NK-92 (cell line): Measurements from ENCODE around the gene CYBA.
"Not testable (repeated sequence)": the region's sequence is repeated elsewhere in the genome, so short reads cannot be mapped to it uniquely, and the experiment has no call there.

Source experiments
- DNase-seq: peaks from one replicate; lab custom pipeline; 2025; ENCODE audit not compliant: unreplicated experiment; lab: John Stamatoyannopoulos, UW

Gene CYBA

GRCh38 chr16:88686439-88687253, 35.8 kb upstream of the CYBA start, which contains the start of gene SNAI3:
Gene SNAI3, minus strand, starts transcription at chr16:88686507. Its CDS starts 101 bp downstream, at chr16:88686406.
- peak; percentile 5 for DNase-seq

DNA sequence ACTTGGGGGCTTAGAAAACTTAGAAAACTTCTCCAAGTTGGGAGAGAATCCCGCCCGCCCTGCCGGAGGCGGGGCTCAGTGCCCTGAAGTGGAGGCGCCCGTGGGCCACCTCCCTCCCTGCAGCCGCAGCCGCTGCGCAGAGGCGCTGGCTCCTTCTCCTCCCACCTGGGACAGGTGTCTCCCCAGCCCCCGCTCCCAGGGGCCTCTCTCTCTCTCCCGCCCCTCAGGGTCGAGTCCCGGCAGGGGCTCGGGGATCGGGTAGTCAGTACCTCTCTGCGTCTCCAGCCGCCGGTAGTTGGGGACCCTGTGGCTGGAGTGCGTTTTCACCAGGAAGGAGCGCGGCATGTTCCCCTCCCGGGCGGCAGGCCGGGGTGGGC, 35.2 kb upstream of the CYBA start:
- DNase-seq = no peak

GRCh38 chr16:88685156-88686061, 34.6 kb upstream of the CYBA start:
- no peak for DNase-seq

DNA sequence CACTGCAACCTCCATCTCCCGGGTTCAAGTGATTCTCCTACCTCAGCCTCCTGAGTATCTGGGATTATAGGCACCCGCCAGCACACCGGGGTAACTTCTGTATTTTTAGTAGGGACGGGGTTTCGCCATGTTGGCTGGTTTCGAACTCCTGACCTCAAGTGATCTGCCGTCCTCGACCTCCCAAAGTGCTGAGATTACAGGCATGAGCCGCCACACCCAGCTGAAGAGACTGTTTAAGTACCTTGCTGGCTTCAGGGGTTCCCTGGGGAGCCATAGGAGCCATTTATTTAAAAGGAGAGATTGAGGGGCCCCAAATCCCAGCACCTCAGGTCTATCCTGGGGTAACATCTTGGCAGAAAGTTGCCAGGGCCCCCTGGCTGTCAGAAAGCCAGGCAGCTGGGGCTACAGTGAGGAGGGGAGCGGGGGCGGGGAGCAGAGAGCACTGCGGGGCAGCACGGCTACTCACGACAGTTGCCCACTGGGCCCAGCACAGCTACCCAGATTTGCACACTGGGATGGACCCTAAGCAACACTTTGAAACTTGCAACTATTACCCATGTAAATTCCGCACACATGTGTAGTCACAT, 33.8 kb upstream of the CYBA start:
- no peak for DNase-seq

GRCh38 chr16:88681709-88682451, 31.0 kb upstream of the CYBA start:
- no peak for DNase-seq

DNA sequence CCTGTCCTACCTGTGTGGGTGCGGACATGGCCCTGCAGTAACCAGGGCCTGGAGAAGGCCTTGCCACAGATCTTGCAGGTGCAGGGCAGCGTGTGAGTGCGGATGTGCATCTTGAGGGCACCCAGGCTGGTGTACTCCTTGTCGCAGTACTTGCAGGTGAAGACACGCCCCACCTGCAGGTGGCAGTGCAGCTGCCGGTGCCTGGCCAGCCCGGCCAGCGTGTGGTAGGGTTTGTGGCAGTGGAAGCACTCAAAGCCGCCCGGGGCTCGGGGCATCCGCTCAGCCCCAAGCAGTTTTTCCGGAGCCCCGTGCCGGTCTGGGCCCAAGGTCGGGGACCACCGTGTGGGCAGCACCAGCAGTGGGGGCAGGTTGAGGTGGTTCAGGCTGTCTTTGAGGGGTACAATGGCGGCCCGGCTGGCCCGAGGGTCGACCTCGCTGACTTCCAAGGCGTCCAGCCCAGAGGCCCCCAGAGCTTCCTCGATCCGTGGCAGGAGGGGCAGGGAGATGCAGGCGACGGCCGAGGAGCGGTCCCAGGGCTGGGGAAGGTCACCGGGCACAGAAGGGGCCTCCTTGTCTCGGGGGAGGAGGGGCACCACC, 30.3 kb upstream of the CYBA start:
- DNase-seq = no peak

- DNase-seq = no peak
These were observed 29.8 kb upstream of the CYBA start for GRCh38 chr16:88680554-88681083.

- DNase-seq = no peak
These were observed 27.5 kb upstream of the CYBA start for GRCh38 chr16:88678224-88678979.

- DNase-seq = no peak
These were observed 26.9 kb upstream of the CYBA start for GRCh38 chr16:88677721-88678120.

GRCh38 chr16:88676502-88677242, 25.8 kb upstream of the CYBA start:
- no peak for DNase-seq

- DNase-seq = no peak
These were observed 23.0 kb upstream of the CYBA start for GRCh38 chr16:88673716-88674379.

DNA sequence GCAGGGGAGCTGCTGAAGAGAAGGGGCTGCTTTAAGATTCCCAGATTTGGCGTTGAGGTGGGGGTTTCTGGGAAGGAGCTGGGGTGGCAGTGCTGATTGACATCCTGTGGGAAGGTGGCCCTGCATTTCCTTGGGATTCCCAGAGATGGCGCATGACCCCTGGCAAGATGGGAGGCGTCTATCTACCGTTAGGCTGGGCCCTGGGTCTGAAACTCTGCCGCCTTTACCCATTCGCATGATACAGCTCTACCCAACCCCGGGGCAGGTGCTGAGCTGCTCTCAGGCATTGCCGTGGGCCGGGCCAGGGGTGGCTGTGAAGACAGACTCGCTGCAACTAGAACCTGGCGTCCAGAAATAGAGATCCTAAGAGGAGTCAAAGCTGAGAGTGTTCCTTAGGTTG, 21.9 kb upstream of the CYBA start:
- no peak for DNase-seq

DNA sequence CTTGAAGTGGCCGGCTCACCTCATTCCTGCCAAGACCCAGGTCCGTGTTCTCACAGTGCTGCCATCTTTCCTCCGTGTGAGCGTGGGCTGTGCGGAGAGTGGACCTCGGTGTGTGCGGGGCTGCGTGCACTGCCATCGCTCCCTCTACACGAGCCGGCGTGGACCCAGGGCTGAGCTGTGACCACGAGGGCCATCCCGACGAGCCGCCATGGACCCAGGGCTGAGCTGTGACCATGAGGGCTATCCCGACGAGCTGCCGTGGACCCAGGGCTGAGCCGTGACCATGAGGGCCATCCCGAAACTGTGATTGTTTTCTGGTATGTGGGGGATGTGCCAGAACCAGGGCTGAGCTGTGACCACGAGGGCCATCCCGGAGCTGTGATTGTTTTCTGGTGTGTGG, 21.0 kb upstream of the CYBA start:
- no peak for DNase-seq

- no peak for DNase-seq
These were observed 19.1 kb upstream of the CYBA start for GRCh38 chr16:88669980-88670379.

DNA sequence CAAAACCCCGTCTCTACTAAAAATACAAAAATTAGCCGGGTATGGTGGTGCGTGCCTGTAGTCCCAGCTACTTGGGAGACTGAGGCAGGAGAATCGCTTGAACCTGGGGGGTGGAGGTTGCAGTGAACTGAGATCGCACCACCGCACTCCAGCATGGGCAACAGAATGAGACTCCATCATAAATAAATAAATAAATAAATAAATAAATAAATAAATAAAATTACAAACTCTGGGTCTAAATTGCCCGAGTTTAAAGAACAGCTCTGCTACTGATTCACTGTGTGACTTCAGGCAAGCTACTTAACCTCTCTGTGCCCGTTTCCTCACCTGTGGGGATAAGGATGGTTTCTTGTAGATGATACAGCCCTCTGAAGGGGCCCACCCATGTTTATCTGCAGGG, 18.6 kb upstream of the CYBA start:
- not testable (repeated sequence) for DNase-seq

DNA sequence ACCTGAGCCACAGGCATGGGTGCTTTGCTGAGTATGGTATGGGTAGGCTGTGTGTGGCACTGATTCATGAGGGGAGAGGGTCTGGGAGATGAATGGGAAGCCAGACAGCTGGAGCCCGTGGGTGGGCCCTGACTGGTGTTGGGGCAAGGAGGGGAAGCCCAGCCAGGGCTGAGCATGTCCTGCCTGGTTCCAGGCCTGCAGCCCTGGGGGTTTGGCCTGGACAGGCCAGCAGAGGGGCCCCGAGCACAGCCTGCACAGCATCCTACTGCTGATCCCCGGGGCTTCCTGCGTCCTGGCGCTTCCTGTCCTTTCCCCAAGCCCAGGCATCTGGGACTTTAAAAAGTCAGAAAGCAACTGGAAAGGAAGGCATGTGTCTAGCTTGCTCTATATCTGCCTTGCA, 16.6 kb upstream of the CYBA start:
- DNase-seq = no peak

DNA sequence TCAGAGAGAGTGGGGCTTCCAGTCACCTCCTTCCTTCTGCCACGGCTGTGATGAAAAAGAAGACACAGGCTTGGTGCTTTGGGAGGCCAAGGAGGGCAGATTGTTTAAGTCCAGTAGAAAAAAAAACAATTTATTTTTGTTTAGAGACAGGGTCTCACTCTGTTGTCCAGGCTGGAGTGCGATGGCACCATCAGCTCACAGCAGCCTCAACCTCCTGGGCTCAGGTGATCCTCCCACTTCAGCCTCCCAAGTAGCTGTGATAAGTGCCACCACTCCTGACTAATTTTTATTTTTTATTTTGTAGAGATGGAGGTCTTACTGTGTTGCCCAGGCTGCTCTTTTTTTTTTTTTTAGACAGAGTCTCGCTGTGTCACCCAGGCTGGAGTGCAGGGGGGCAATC, 14.7 kb upstream of the CYBA start:
- no peak for DNase-seq

GRCh38 chr16:88665148-88665547, 14.3 kb upstream of the CYBA start:
- no peak for DNase-seq
